Neural progenitor cell (in vitro differentiated cells): ENCODE data around the gene L3HYPDH.

ENCODE experiments used
- EZH2 ChIP-seq: fragments of 200-600 bp; sonication (generic); IDR thresholded peaks from 2 replicates; pipeline ENCODE4 v1.6.1; 2017; ENCODE audit warnings: antibody characterized with exemption, mild to moderate bottlenecking, moderate library complexity
- EZH2phosphoT487 ChIP-seq: fragments of 200-600 bp; sonication (generic); IDR thresholded peaks from 2 replicates; pipeline ENCODE4 v1.6.1; 2017; ENCODE audit warnings: antibody characterized with exemption
- TF ChIP-seq, protein P1 (sequence below): fragments of 200-600 bp; sonication (generic); IDR thresholded peaks from 2 replicates; pipeline ENCODE4 v1.5.1; 2017; ENCODE audit warnings: antibody characterized with exemption, mild to moderate bottlenecking

DNA sequence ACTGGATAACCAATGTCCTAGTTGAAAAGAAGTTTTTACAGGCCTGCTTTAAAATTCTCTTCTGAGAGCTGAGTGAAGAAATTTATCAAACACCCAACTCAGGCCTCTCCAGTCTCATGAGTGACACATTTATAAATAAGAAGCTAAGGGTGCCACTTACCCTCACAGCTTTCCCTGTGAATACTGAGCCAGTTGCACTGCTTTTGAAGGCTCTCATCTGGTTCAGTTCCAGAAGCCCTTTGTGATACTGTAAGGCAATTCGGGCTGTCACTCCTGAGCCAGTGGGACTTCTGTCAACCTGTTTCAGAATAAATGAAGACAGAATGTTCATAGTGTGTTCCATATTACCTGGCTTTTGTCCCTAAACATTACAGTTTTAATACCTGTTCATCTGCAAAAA is 8.5 kb downstream of the L3HYPDH start:
- TF ChIP-seq, protein P1, sequence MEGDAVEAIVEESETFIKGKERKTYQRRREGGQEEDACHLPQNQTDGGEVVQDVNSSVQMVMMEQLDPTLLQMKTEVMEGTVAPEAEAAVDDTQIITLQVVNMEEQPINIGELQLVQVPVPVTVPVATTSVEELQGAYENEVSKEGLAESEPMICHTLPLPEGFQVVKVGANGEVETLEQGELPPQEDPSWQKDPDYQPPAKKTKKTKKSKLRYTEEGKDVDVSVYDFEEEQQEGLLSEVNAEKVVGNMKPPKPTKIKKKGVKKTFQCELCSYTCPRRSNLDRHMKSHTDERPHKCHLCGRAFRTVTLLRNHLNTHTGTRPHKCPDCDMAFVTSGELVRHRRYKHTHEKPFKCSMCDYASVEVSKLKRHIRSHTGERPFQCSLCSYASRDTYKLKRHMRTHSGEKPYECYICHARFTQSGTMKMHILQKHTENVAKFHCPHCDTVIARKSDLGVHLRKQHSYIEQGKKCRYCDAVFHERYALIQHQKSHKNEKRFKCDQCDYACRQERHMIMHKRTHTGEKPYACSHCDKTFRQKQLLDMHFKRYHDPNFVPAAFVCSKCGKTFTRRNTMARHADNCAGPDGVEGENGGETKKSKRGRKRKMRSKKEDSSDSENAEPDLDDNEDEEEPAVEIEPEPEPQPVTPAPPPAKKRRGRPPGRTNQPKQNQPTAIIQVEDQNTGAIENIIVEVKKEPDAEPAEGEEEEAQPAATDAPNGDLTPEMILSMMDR: no peak
- TF ChIP-seq EZH2: no peak
- TF ChIP-seq EZH2phosphoT487: no peak
